ENCODE data around the gene NEDD9.

NEDD9 gene

GRCh38 chr6:11232770-11233626 lies 530 bp upstream of the NEDD9 start:
- DNase-seq = no peak

DNA sequence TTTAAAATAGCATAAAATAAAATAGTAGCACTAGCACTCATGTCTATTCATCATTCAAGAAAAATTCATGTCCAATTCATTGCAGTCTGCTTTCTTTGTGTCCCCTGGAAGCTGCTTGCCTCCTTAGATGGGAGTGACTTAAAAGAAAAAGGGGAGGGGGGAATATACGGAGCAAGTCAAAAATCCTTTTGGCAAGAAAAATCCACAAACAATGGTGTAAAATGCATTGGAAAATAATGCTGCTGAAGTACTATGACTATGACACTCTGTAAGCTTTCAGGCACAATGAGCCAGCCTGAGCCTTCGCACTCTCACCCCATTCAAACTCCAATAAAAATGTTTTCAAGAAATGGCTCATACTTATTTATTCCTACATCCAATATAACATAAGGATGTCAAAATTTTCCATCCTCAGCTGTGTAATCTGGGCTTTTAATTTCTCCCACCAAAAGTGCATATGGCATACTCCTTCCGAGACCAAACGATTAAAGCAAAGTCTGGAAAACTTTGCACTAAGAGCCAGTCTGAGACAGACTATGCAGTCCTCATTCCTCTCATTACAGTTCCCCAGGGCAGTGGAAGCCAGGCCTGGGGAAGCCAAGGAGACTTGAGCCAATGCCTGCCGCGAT lies 790 bp downstream of the NEDD9 start:
- peak; percentile 70 for DNase-seq

DNA sequence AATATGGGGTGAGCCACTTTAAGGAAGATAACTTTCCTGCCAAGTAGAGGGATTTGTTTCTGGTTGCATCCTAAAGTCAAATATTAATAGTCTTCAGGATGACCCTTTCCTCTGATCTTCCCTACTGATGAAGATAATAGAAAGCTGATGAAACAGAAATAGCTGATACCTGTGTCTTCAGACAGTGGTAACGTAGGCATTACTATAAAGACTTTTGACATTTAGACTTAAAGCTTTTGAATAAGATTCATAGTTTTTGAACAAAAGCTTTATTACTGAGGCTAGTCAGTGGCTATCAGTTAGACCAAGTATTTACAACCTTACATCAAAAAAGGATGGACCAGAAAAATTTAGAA lies 1.4 kb downstream of the NEDD9 start:
- DNase-seq = no peak

- no peak for DNase-seq
Measured at GRCh38 chr6:11230158-11231107, 2.0 kb downstream of the NEDD9 start.

- DNase-seq = no peak
Measured at GRCh38 chr6:11229655-11230046, 2.8 kb downstream of the NEDD9 start.

GRCh38 chr6:11228935-11229654 lies 3.4 kb downstream of the NEDD9 start:
- DNase-seq = no peak

GRCh38 chr6:11227698-11228097 lies 4.8 kb downstream of the NEDD9 start:
- DNase-seq = no peak

DNA sequence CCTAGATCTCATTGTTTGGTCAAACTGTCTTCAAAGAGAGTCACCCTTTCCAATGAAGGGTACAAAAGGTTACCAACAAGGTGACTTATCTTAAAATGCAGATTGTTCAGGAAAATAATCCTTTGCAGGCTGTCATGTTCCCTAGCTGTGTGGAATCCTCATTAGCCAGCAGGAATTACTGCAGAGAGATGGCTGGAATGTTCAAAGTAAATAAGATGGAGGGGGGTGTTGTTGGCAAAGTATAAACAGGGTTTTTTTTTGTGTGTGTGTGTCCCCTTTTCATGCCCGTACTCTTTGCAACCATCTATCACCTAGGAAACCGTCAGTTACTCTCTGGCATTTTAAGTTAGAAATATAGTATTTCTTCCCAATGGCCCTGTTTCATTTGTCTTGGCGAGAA lies 6.5 kb downstream of the NEDD9 start:
- DNase-seq = no peak

GRCh38 chr6:11224966-11225463 lies 7.5 kb downstream of the NEDD9 start:
- DNase-seq = no peak

DNA sequence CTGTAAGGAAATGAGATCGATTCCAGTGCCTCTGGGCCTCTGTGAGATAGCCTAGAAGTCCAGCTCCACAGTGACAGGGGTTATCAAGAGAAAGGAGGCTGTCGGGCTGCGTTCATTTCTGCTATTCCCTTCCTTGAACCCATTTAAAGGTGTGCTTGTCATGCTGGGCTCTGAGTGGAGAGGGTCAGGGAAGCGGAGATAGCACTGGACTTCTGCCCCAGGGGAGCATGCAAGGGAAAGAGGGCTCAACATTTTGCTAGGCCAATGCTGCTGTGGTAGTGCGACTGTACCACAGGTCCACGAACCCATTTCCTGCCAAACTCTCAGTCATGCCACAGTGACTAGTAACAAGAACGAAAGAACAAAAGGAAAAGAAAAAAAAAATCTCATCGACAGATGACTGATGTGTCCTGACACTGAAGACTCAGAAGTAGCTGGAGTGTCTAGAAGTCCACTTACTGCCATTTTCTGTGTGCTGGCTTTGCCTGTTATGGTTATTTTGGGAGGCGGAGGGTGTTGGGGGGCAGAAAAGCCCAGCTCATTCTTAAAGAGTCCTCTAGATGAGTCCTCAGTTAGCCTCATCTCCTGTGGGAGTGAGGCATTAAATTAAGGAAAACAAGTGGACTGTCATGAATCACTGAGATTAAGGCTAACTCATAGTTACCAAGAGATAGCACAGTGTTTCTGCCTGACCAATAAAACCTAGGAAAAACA lies 8.1 kb downstream of the NEDD9 start:
- peak; percentile 52 for DNase-seq

GRCh38 chr6:11223286-11223864 lies 9.1 kb downstream of the NEDD9 start:
- no peak for DNase-seq

- no peak for DNase-seq
Measured at GRCh38 chr6:11222385-11223277, 9.8 kb downstream of the NEDD9 start.

DNA sequence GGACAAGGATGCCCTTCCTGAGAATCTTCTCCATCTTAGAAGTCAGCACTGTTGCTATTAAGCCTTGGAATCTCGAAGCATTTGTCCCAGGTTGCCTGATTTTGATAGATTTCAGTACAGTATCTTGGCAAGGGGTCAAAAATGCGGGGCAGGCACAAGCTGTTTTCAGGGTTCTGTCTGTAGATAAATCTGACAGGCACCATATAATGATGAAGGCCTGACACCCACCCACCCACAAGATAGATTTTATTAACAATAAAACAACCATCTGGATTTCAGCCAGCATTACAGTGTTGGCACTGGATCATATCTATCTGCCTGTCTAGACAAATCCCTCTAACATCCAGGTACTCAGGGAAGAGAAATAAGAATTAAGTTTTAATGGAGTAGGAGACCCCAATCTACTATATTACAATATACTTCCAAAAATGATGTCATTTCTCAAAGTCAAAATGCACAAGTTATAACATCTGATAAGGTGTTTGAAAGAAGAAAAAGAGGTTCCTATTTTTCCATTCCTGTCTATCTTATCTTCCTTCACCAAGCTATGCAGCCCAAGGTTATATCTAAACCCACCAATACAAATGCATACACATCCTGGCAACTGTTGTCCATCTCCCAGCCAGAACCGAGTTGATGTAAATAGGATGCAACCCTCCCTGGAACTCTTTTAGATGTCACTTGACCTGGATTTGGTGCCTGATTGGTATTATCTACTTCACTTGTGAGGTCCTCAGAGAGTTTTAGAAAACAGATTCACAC lies 10.7 kb downstream of the NEDD9 start:
- DNase-seq = no peak

- no peak for DNase-seq
Measured at GRCh38 chr6:11219400-11219834, 13.1 kb downstream of the NEDD9 start.

DNA sequence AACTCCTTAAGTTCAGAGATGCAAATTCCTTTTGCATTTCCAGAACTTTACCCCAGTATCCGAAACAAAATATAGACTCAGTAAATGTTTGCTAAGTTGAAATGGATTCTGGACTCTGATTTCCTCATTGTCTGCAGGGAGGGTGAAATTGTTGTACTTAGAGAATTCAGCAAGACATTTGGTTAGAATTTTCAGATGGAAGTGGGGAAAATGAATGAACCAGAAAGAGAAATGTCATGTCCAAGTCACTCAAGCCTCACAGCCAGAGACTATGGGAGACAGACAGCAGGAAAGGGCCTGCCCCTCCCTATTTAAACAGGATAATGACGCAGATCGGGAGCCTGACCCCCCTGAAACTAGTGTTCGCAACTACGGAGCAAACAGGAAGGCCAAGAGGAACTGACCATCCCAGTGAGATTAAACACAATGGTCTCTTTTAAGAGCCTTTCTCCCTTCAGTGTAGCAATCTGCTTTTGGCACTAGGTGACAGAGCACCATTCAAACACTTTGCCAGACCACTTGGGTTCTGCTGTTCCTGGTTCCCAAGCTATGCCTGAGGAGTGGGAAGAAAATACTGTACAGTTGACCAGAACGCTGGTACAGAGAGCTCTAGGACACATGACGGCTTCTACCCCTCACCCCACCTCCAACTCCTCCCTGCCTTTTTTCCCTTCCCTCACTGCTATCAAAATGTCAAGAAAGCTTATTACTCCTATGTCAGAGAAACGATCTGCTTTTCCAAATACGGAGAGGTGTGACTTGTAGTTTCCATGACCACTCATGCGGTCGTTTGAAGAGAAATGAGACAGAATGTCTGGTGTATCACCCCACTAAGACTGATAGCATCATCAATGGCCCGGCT lies 13.7 kb downstream of the NEDD9 start:
- DNase-seq = no peak

DNA sequence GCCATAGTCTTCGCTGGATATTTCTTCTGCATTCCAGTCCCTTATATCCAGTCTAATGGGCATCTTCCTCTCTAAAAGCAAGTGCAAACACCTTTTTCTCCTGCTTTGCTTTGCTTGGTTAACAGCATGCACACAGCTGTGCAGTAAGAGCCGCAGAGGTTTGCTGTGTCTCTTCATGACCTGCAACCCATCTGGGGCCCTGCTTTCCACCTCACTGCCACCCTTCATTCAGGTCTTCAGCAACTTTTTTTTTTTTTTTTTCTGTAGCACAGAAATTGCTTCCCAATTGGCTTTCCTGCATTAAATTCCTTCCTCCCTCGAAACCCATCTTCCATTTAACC lies 14.4 kb downstream of the NEDD9 start:
- no peak for DNase-seq

DNA sequence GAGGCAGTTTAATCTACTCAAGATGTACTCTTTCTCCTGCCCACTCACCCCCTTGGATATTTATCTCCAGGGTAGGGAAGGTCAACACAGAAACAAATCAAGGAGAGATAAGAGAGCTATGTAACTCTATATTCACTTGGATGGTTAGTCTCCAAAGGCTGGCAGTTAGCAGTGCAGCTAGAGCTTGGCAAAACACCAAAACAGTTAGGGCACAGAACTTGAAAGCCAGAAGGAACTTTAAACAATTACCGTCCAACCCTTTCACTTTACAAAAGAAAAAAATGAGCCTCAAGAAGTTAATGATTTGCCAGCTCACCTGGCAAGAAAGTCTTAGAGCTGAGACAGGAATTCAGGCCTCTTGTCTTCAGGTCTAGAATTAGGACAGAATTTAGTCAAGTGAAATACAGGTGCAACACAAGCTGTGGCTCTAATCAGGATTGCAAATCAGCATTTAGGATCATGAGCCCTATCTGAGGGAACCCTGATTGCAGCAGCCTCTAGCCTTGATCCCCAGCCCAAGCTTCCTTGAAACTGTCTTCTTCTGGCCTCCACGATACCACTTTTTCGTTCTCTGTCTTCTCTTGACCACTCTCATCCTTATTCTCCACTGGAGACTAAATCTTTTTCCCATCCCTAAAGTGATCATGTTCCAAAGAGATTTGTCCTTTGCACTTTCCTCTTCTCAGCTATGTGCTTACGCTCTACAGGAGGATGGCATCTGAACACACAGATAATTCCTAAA lies 14.9 kb downstream of the NEDD9 start:
- no peak for DNase-seq

GRCh38 chr6:11215773-11216172 lies 16.7 kb downstream of the NEDD9 start:
- DNase-seq = no peak

All from fibroblast of skin of right quadriceps (primary cell).